Dendritic cell treated with granulocyte-macrophage colony-stimulating factor and Interleukin-4, amounts not matched to agents 40 ng/mL and 50 ng/mL, for 4 days (primary cell): ENCODE data around the gene CHI3L1.

Experiments used
- H3K27ac Mint-ChIP-seq: one replicate; pipeline ENCODE4 v1.8.0; 2022; ENCODE audit warnings: mild to moderate bottlenecking, mixed read lengths
- H3K27me3 Mint-ChIP-seq: one replicate; pipeline ENCODE4 v1.8.0; 2022; ENCODE audit warnings: mild to moderate bottlenecking, mixed read lengths
- H3K36me3 Mint-ChIP-seq: one replicate; pipeline ENCODE4 v1.8.0; 2022; ENCODE audit warnings: low read depth, mixed read lengths
- H3K4me1 Mint-ChIP-seq: one replicate; pipeline ENCODE4 v1.8.0; 2022; ENCODE audit warnings: low read depth, mixed read lengths
- H3K4me3 Mint-ChIP-seq: one replicate; pipeline ENCODE4 v1.8.0; 2022; ENCODE audit warnings: mild to moderate bottlenecking, moderate library complexity, mixed read lengths
- H3K9me3 Mint-ChIP-seq: one replicate; pipeline ENCODE4 v1.8.0; 2022; ENCODE audit warnings: mixed read lengths
- intact Hi-C: fragments of 100-400 bp; cut with micrococcal nuclease; formaldehyde crosslinking; loops from one replicate; pipeline ENCODE4 v1.15.0; 2022

The CHI3L1 gene

GRCh38 chr1:203165800-203166161 is 20.7 kb downstream of the CHI3L1 start:
- Mint-ChIP-seq H3K4me1 (peaks cover 48% of the 10 kb centered on the region), H3K27ac (peak overlapping the region; percentile 6), H3K9me3 (no peaks in the 10 kb centered on the region), H3K36me3 (no peaks in the 10 kb centered on the region), H3K4me3 (no peak overlapping the region), H3K27me3 (peaks cover 66% of the 10 kb centered on the region)
- intact Hi-C loops: no loop called here

- no peaks in the 10 kb centered on the region for H3K9me3 Mint-ChIP-seq
- H3K36me3 Mint-ChIP-seq: no peaks in the 10 kb centered on the region
- H3K4me1 Mint-ChIP-seq: peaks cover 48% of the 10 kb centered on the region
- H3K27ac Mint-ChIP-seq: no peak overlapping the region
- H3K4me3 Mint-ChIP-seq: no peak overlapping the region
- intact Hi-C loops: no loop called here
- H3K27me3 Mint-ChIP-seq: peaks cover 66% of the 10 kb centered on the region
These were observed 21.3 kb downstream of the CHI3L1 start for GRCh38 chr1:203165101-203165799.

GRCh38 chr1:203163891-203164635 is 22.4 kb downstream of the CHI3L1 start:
- H3K4me3 Mint-ChIP-seq: no peak overlapping the region
- H3K27me3 Mint-ChIP-seq: peaks cover 63% of the 10 kb centered on the region
- intact Hi-C loops: no loop called here
- H3K36me3 Mint-ChIP-seq: no peaks in the 10 kb centered on the region
- H3K9me3 Mint-ChIP-seq: no peaks in the 10 kb centered on the region
- H3K27ac Mint-ChIP-seq: no peak overlapping the region
- peaks cover 48% of the 10 kb centered on the region for H3K4me1 Mint-ChIP-seq

- Mint-ChIP-seq H3K27me3 (peaks cover 66% of the 10 kb centered on the region), H3K4me3 (no peak overlapping the region), H3K36me3 (no peaks in the 10 kb centered on the region), H3K9me3 (peaks cover 9% of the 10 kb centered on the region), H3K4me1 (peaks cover 44% of the 10 kb centered on the region), H3K27ac (peak overlapping the region; percentile 35)
- intact Hi-C loops: no loop called here
These were observed 24.1 kb downstream of the CHI3L1 start for GRCh38 chr1:203162403-203162802.

- Mint-ChIP-seq H3K27me3 (peaks cover 69% of the 10 kb centered on the region), H3K4me3 (no peak overlapping the region), H3K27ac (peak overlapping the region; percentile 35), H3K36me3 (no peaks in the 10 kb centered on the region), H3K4me1 (peaks cover 38% of the 10 kb centered on the region), H3K9me3 (peaks cover 9% of the 10 kb centered on the region)
- intact Hi-C loops: no loop called here
These were observed 24.8 kb downstream of the CHI3L1 start for GRCh38 chr1:203161703-203162102.

GRCh38 chr1:203161175-203161574 is 25.3 kb downstream of the CHI3L1 start:
- H3K36me3 Mint-ChIP-seq: no peaks in the 10 kb centered on the region
- no peak overlapping the region for H3K27ac Mint-ChIP-seq
- no peak overlapping the region for H3K4me3 Mint-ChIP-seq
- intact Hi-C loops: no loop called here
- H3K4me1 Mint-ChIP-seq: peaks cover 35% of the 10 kb centered on the region
- peaks cover 9% of the 10 kb centered on the region for H3K9me3 Mint-ChIP-seq
- peaks cover 66% of the 10 kb centered on the region for H3K27me3 Mint-ChIP-seq

- peaks cover 59% of the 10 kb centered on the region for H3K27me3 Mint-ChIP-seq
These were observed 26.7 kb downstream of the CHI3L1 start for GRCh38 chr1:203159844-203160243.

GRCh38 chr1:203158960-203159665 is 27.4 kb downstream of the CHI3L1 start:
- intact Hi-C loops: no loop called here
- peaks cover 59% of the 10 kb centered on the region for H3K27me3 Mint-ChIP-seq
- peaks cover 9% of the 10 kb centered on the region for H3K9me3 Mint-ChIP-seq
- H3K4me3 Mint-ChIP-seq: no peak overlapping the region
- no peaks in the 10 kb centered on the region for H3K36me3 Mint-ChIP-seq
- no peak overlapping the region for H3K27ac Mint-ChIP-seq
- peaks cover 28% of the 10 kb centered on the region for H3K4me1 Mint-ChIP-seq

More at GRCh38 chr1:203159844-203160243, 26.7 kb downstream of the CHI3L1 start:
- Mint-ChIP-seq H3K4me1 (peaks cover 29% of the 10 kb centered on the region), H3K27ac (no peak overlapping the region), H3K4me3 (no peak overlapping the region), H3K9me3 (peaks cover 9% of the 10 kb centered on the region), H3K36me3 (no peaks in the 10 kb centered on the region)
- intact Hi-C loops: no loop called here

- Mint-ChIP-seq H3K27me3 (peaks cover 62% of the 10 kb centered on the region), H3K4me3 (no peak overlapping the region), H3K9me3 (peaks cover 9% of the 10 kb centered on the region), H3K36me3 (no peaks in the 10 kb centered on the region), H3K27ac (no peak overlapping the region), H3K4me1 (peaks cover 23% of the 10 kb centered on the region)
- intact Hi-C loops: no loop called here
These were observed 28.1 kb downstream of the CHI3L1 start for GRCh38 chr1:203158423-203158822.

GRCh38 chr1:203156280-203156679 is 30.2 kb downstream of the CHI3L1 start:
- Mint-ChIP-seq H3K4me1 (peaks cover 7% of the 10 kb centered on the region), H3K4me3 (no peak overlapping the region), H3K36me3 (no peaks in the 10 kb centered on the region), H3K9me3 (peaks cover 9% of the 10 kb centered on the region), H3K27me3 (peaks cover 73% of the 10 kb centered on the region), H3K27ac (no peak overlapping the region)
- intact Hi-C loops: no loop called here

GRCh38 chr1:203153989-203154821 is 32.3 kb downstream of the CHI3L1 start:
- Mint-ChIP-seq H3K9me3 (peaks cover 9% of the 10 kb centered on the region), H3K27ac (no peak overlapping the region), H3K27me3 (peaks cover 77% of the 10 kb centered on the region), H3K4me3 (no peak overlapping the region), H3K36me3 (no peaks in the 10 kb centered on the region), H3K4me1 (peaks cover 24% of the 10 kb centered on the region)
- intact Hi-C loops: no loop called here

- H3K27me3 Mint-ChIP-seq: peaks cover 76% of the 10 kb centered on the region
- intact Hi-C loops: no loop called here
- no peaks in the 10 kb centered on the region for H3K36me3 Mint-ChIP-seq
- H3K27ac Mint-ChIP-seq: no peak overlapping the region
- no peak overlapping the region for H3K4me3 Mint-ChIP-seq
- H3K9me3 Mint-ChIP-seq: peaks cover 4% of the 10 kb centered on the region
- peaks cover 26% of the 10 kb centered on the region for H3K4me1 Mint-ChIP-seq
These were observed 33.2 kb downstream of the CHI3L1 start for GRCh38 chr1:203153051-203153988.
